ENCODE data around the gene HGF. TPM values are rescaled to one million over a fixed set of nuclear protein-coding genes. Genes with fewer than 3 reads are reported as not detected.

Gene HGF
- total and polyA plus RNA-seq, 4 donors: 1.2 to 12.2 (median 2.8) TPM

GRCh38 chr7:81776948-81777630 is 7.2 kb upstream of the HGF start:
- no peak for DNase-seq (ENCODE audit: low read depth in 4 of 6, low spot score in 6 of 6)
- H3K4me3 ChIP-seq (ENCODE audit: low read depth, low read length): no peak overlapping the region
- H3K27me3 ChIP-seq (ENCODE audit: control insufficient read depth, insufficient read depth, low read length): no peaks in the 10 kb centered on the region
- no peaks in the 10 kb centered on the region for H3K9me3 ChIP-seq (ENCODE audit: control insufficient read depth, insufficient read depth, low read length)
- H3K27ac ChIP-seq (ENCODE audit: low read depth, low read length): no peak overlapping the region
- no peaks in the 10 kb centered on the region for H3K36me3 ChIP-seq (ENCODE audit: control insufficient read depth, insufficient read depth, low read length)
- WGBS (ENCODE audit: insufficient coverage): no CpG with 5 or more reads among the region's 5 CpGs
- no peaks in the 10 kb centered on the region for H3K4me1 ChIP-seq (ENCODE audit: control insufficient read depth, insufficient read depth, low read length)

- H3K36me3 ChIP-seq (ENCODE audit: control insufficient read depth, insufficient read depth, low read length): no peaks in the 10 kb centered on the region
- H3K27me3 ChIP-seq (ENCODE audit: control insufficient read depth, insufficient read depth, low read length): no peaks in the 10 kb centered on the region
- WGBS (ENCODE audit: insufficient coverage): no CpG with 5 or more reads among the region's 1 CpG
- no peaks in the 10 kb centered on the region for H3K4me1 ChIP-seq (ENCODE audit: control insufficient read depth, insufficient read depth, low read length)
- no peaks in the 10 kb centered on the region for H3K9me3 ChIP-seq (ENCODE audit: control insufficient read depth, insufficient read depth, low read length)
- no peak overlapping the region for H3K4me3 ChIP-seq (ENCODE audit: low read depth, low read length)
- H3K27ac ChIP-seq (ENCODE audit: low read depth, low read length): no peak overlapping the region
- no peak for DNase-seq (ENCODE audit: low read depth in 4 of 6, low spot score in 6 of 6)
These were observed 6.3 kb upstream of the HGF start for GRCh38 chr7:81776161-81776560.

- Histone ChIP-seq H3K36me3 (ENCODE audit: control insufficient read depth, insufficient read depth, low read length) (no peaks in the 10 kb centered on the region), H3K27me3 (ENCODE audit: control insufficient read depth, insufficient read depth, low read length) (no peaks in the 10 kb centered on the region), H3K9me3 (ENCODE audit: control insufficient read depth, insufficient read depth, low read length) (no peaks in the 10 kb centered on the region), H3K4me3 (ENCODE audit: low read depth, low read length) (no peak overlapping the region), H3K4me1 (ENCODE audit: control insufficient read depth, insufficient read depth, low read length) (peaks cover under 1% of the 10 kb centered on the region), H3K27ac (ENCODE audit: low read depth, low read length) (no peak overlapping the region)
- no CpG with 5 or more reads among the region's 2 CpGs for WGBS (ENCODE audit: insufficient coverage)
- no peak for DNase-seq (ENCODE audit: low read depth in 4 of 6, low spot score in 6 of 6)
These were observed 5.7 kb upstream of the HGF start for GRCh38 chr7:81775560-81775959.

GRCh38 chr7:81774551-81774950 is 4.7 kb upstream of the HGF start:
- 83% methylated on average over 4 of the region's 5 CpGs for WGBS (ENCODE audit: insufficient coverage)
- DNase-seq (ENCODE audit: low read depth in 4 of 6, low spot score in 6 of 6): no peak
- Histone ChIP-seq H3K27ac (ENCODE audit: low read depth, low read length) (no peak overlapping the region), H3K36me3 (ENCODE audit: control insufficient read depth, insufficient read depth, low read length) (no peaks in the 10 kb centered on the region), H3K4me3 (ENCODE audit: low read depth, low read length) (no peak overlapping the region), H3K9me3 (ENCODE audit: control insufficient read depth, insufficient read depth, low read length) (no peaks in the 10 kb centered on the region), H3K27me3 (ENCODE audit: control insufficient read depth, insufficient read depth, low read length) (no peaks in the 10 kb centered on the region), H3K4me1 (ENCODE audit: control insufficient read depth, insufficient read depth, low read length) (peaks cover 4% of the 10 kb centered on the region)

- 100% methylated on average over 3 of the region's 7 CpGs for WGBS (ENCODE audit: insufficient coverage)
- Histone ChIP-seq H3K4me3 (ENCODE audit: low read depth, low read length) (no peak overlapping the region), H3K9me3 (ENCODE audit: control insufficient read depth, insufficient read depth, low read length) (no peaks in the 10 kb centered on the region), H3K27me3 (ENCODE audit: control insufficient read depth, insufficient read depth, low read length) (no peaks in the 10 kb centered on the region), H3K27ac (ENCODE audit: low read depth, low read length) (no peak overlapping the region), H3K4me1 (ENCODE audit: control insufficient read depth, insufficient read depth, low read length) (peaks cover 4% of the 10 kb centered on the region), H3K36me3 (ENCODE audit: control insufficient read depth, insufficient read depth, low read length) (no peaks in the 10 kb centered on the region)
- no peak for DNase-seq (ENCODE audit: low read depth in 4 of 6, low spot score in 6 of 6)
These were observed 929 bp upstream of the HGF start for GRCh38 chr7:81770728-81771223.

- peaks cover 4% of the 10 kb centered on the region for H3K4me1 ChIP-seq (ENCODE audit: control insufficient read depth, insufficient read depth, low read length)
- no peaks in the 10 kb centered on the region for H3K27me3 ChIP-seq (ENCODE audit: control insufficient read depth, insufficient read depth, low read length)
- H3K27ac ChIP-seq (ENCODE audit: low read depth, low read length): no peak overlapping the region
- H3K4me3 ChIP-seq (ENCODE audit: low read depth, low read length): peak overlapping the region; percentile 36
- H3K9me3 ChIP-seq (ENCODE audit: control insufficient read depth, insufficient read depth, low read length): no peaks in the 10 kb centered on the region
- WGBS (ENCODE audit: insufficient coverage): 55% methylated on average over 3 of the region's 9 CpGs
- DNase-seq (ENCODE audit: low read depth in 4 of 6, low spot score in 6 of 6): no peak
- no peaks in the 10 kb centered on the region for H3K36me3 ChIP-seq (ENCODE audit: control insufficient read depth, insufficient read depth, low read length)
These were observed 682 bp downstream of the HGF start for GRCh38 chr7:81768951-81769778.

GRCh38 chr7:81767926-81768325 is 1.9 kb downstream of the HGF start:
- Histone ChIP-seq H3K27me3 (ENCODE audit: control insufficient read depth, insufficient read depth, low read length) (no peaks in the 10 kb centered on the region), H3K27ac (ENCODE audit: low read depth, low read length) (no peak overlapping the region), H3K9me3 (ENCODE audit: control insufficient read depth, insufficient read depth, low read length) (no peaks in the 10 kb centered on the region), H3K4me1 (ENCODE audit: control insufficient read depth, insufficient read depth, low read length) (peaks cover 4% of the 10 kb centered on the region), H3K4me3 (ENCODE audit: low read depth, low read length) (no peak overlapping the region), H3K36me3 (ENCODE audit: control insufficient read depth, insufficient read depth, low read length) (no peaks in the 10 kb centered on the region)
- WGBS (ENCODE audit: insufficient coverage): 83% methylated on average over 5 of the region's 5 CpGs
- no peak for DNase-seq (ENCODE audit: low read depth in 4 of 6, low spot score in 6 of 6)

GRCh38 chr7:81761821-81762220 is 8.0 kb downstream of the HGF start:
- H3K27ac ChIP-seq (ENCODE audit: low read depth, low read length): no peak overlapping the region
- H3K4me1 ChIP-seq (ENCODE audit: control insufficient read depth, insufficient read depth, low read length): no peaks in the 10 kb centered on the region
- no peak for DNase-seq (ENCODE audit: low read depth in 4 of 6, low spot score in 6 of 6)
- H3K4me3 ChIP-seq (ENCODE audit: low read depth, low read length): no peak overlapping the region
- H3K9me3 ChIP-seq (ENCODE audit: control insufficient read depth, insufficient read depth, low read length): no peaks in the 10 kb centered on the region
- no CpG with 5 or more reads among the region's 2 CpGs for WGBS (ENCODE audit: insufficient coverage)
- no peaks in the 10 kb centered on the region for H3K36me3 ChIP-seq (ENCODE audit: control insufficient read depth, insufficient read depth, low read length)
- H3K27me3 ChIP-seq (ENCODE audit: control insufficient read depth, insufficient read depth, low read length): no peaks in the 10 kb centered on the region

- DNase-seq (ENCODE audit: low read depth in 4 of 6, low spot score in 6 of 6): no peak
- no peaks in the 10 kb centered on the region for H3K36me3 ChIP-seq (ENCODE audit: control insufficient read depth, insufficient read depth, low read length)
- no peaks in the 10 kb centered on the region for H3K9me3 ChIP-seq (ENCODE audit: control insufficient read depth, insufficient read depth, low read length)
- H3K4me3 ChIP-seq (ENCODE audit: low read depth, low read length): no peak overlapping the region
- H3K27me3 ChIP-seq (ENCODE audit: control insufficient read depth, insufficient read depth, low read length): no peaks in the 10 kb centered on the region
- H3K4me1 ChIP-seq (ENCODE audit: control insufficient read depth, insufficient read depth, low read length): no peaks in the 10 kb centered on the region
- H3K27ac ChIP-seq (ENCODE audit: low read depth, low read length): no peak overlapping the region
- WGBS (ENCODE audit: insufficient coverage): 86% methylated on average over 1 of the region's 1 CpG
These were observed 8.8 kb downstream of the HGF start for GRCh38 chr7:81761031-81761430.
